GM12801 (cell line): Measurements from ENCODE around the gene WNK1.

Experiments used
- CTCF ChIP-seq: IDR thresholded peaks from one replicate; pipeline ENCODE4 v1.5.1; 2011; ENCODE audit warnings: control low read depth; ENCODE audit not compliant: insufficient read length; ENCODE audit errors: extremely low read depth

WNK1 gene

GRCh38 chr12:873954-874353 lies 121.6 kb downstream of the WNK1 start:
- TF ChIP-seq CTCF: no peak

- no peak for TF ChIP-seq CTCF
These were observed 127.3 kb downstream of the WNK1 start for GRCh38 chr12:879641-880040.

GRCh38 chr12:880656-881055 lies 128.3 kb downstream of the WNK1 start:
- TF ChIP-seq CTCF: no peak

- TF ChIP-seq CTCF: no peak
These were observed 132.5 kb downstream of the WNK1 start for GRCh38 chr12:884746-885414.

GRCh38 chr12:885701-886100 lies 133.3 kb downstream of the WNK1 start:
- TF ChIP-seq CTCF: no peak

GRCh38 chr12:886206-886605 lies 133.8 kb downstream of the WNK1 start:
- TF ChIP-seq CTCF: no peak

GRCh38 chr12:894226-894625 lies 141.8 kb downstream of the WNK1 start:
- no peak for TF ChIP-seq CTCF
